ENCODE data around the gene TMEM178B.
"Not testable (repeated sequence)": the region's sequence is repeated elsewhere in the genome, so short reads cannot be mapped to it uniquely, and the experiment has no call there.

Gene TMEM178B

DNA sequence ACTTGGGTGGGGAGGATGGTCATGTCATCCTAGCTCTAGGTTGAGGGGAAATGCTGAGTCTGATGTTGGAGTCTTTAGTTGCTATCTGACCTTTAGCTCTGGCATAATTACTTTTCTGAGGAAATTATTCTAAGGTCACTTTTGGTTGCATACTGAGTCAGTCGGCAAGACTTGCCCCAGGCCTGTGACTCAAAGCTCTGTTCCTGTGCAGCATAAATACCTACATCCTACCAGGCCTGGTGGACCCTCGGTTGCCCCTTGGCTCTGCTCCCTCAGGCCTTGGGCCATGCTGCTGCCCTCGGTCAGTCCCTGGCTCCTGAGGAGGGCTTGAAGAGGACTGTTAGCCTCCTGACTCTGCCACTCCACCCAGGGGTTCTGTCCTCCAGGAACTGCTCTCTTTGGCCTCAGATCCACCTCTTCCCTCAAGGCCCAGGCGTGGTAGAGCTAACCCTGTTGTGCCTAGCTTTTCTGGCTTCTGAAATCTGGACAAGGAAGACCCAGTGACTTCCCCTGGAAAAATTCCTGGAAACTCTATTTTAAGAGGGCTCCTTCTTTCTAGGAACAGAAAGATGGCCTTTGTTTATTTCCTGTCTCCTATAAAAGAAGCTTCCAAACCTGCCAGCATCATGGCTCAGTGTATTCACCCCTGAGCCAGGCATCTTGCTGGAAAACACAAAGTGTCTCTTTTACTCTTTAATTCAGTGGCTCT, 71.2 kb downstream of the TMEM178B start:
- no peak for DNase-seq

DNA sequence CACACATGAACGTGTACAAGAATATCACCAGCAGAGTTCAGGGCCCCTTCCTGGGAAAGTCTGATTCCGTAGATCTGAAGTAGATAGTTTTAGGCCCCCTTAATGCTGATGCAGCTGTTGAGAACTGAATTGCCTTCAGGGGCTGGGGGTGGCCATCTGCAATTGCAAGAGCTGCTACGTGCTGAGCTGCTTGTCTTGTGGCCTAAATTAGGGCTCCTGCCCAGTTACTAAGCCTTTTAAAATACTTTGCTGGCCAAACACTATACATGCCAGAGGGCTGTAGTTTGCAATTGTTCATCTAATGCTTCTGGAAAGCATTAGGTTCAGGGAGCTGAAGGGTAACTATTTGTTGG, 71.7 kb downstream of the TMEM178B start:
- no peak for DNase-seq

DNA sequence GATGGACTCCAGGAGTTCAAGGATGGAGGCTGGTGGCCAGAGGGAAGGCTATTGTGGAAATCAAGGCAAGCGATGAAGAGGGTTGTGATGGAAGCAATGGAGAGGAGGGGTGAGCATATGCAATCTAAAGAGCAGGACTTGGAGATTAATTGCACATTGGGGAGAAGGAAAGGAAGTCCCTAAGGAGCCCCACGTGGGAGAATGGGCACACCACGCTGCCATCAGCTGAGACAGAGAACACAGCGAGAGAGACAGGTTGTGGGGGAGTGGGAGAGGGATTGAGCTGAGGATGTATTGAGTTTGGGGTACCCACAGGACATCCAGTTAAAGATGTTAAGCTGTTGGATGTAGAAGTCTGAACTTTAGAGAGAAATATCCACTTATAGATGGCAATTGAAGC, 73.6 kb downstream of the TMEM178B start:
- no peak for DNase-seq

DNA sequence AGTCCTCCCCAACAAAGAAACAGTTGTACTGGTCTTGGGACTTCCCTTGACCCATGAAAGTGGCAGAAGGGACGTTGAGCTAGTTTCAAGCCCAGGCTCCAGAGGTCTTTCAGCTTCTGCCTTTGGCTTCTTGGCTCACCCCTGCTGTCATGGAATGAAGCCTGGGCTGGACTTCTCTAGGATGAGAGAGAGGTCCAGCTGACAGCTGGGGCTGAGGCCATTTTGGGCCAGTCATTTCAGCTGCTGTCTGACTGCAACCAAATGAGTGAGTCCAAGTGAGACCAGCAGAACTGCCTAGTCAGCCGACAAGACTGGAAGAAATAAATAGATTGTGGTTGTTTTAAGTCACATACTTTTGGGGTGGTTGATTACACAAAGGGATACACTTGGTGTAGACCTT, 76.6 kb downstream of the TMEM178B start:
- DNase-seq = no peak

DNA sequence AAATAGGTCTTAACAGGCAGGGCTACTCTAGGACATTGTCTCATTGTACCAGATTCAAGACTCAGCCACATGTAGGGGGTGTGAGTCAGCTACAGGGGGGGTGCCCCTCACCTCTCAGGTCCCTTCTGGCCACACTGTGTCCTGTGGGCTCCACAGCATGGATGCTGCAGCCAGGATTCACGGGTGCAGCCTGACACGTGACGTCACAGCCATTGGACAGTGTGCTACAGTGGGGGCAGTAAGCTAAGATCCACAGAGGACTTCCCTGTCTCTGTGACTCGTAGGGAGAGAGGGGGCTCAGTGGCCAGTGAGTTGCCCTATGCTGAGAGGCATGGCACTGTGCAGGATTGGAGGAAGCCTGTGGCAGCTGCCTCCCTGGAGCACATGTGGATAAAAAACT, 77.9 kb downstream of the TMEM178B start:
- no peak for DNase-seq

DNA sequence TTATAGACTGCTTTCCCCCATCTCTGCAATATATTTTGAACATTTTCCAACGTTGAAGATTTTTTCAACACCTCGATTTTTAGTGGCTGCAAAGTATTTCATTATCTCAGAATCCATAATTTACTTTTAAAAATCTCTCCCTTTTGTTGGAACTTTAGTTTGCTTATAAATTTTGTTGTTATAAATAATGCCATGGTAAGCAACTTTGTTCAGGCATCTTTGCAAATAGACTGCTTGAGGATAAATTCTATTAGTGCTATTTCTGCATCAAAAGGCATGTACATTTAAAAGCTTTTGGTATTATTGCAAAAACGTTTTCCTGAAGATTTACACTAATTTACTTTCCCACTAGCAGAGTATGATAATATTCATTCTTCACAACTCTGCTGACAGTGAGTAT, 79.4 kb downstream of the TMEM178B start:
- no peak for DNase-seq

DNA sequence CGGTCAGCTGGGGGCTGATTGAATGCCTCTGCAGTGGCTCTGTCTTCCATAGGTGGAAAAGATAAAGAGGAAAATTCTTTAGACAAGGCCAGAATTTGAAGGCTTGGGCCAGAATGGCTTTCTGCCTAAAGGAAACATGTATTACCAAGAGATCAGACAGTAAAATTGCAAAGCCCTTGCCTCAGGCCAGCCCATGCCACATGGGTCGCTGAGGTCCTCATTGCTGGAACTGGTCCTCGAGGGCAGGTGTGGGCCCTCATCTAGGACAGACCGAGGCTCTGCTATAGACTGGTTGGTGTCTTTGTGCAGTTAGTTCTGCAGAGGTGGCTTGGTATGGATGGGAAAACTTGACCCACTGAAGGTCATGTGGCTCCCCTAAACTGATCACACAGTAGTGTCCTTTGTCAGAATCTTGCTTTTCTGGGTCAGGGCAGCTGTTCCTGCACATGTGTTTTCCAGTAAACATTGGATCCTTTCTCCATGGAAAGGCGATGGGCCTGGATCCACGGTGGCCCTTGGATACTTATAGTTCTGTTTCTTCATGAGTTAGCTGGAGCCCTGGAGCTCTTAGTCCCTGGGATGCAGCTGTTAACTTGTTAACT, 80.4 kb downstream of the TMEM178B start:
- DNase-seq = no peak

DNA sequence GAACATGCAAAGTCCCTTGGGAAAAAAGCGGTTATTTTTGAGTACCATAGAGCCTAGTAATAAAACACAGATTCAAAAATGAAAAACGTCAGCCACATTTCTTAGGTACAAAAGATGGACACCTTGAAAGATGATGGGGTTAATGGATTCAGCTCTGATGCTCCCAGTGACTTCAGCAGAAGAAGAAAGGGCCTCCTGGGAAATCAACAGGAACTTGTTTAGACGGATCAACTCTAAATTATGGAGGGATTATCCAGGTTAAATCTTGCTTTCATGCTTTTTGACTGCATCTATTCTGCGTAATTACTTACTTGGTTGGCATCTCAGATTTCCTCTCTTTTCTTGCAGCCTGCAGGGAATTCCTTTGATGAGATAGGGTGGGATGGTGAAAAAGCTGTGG, 82.5 kb downstream of the TMEM178B start:
- no peak for DNase-seq

DNA sequence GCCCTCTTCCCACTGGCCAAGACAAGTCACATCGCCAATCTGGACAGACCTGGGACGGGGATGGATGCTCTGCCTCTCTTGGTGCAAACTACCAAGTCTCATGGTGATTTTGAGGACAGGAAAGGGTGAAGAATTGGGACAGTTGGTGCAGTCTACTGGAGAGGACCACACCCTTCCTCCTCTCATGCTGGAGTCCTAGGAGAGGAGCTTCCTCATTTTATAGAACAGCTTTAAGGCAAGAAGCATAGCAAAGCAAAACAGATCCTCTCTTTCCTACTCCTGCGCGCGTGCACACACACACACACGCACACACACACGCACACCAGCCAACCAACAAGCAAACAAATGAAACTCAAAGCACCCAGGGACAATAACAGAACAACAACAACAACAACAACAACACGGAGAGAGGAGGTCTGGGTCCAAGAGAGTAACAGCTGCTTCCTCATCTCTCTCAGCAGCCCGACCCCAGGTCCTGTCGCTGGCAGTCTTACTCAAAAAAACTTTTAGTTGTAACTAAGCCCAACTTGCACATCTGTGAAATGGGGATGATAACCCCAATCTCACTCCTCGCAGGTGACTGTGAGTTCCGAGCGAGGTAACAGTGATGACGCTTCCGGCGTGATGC, 83.4 kb downstream of the TMEM178B start:
- no peak for DNase-seq

DNA sequence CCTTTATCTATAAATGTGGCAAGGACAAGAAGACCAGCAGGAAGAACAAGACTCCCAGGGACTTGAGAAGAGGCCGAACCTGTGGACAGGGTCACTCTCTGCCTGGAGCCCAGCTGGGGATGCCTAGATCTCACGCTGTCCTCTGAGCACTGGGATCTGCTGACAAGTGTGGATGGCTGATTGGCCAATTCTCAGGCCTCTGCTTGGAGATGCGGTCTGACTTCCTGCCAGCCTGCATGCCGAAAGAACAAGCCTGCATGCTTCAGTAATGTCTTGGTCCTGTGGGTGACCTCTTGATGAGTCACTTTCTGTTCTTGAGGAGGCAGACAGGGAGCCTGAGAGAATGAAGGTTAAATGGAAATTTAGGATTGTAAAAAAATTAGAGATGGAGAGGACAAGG, 84.7 kb downstream of the TMEM178B start:
- DNase-seq = no peak

DNA sequence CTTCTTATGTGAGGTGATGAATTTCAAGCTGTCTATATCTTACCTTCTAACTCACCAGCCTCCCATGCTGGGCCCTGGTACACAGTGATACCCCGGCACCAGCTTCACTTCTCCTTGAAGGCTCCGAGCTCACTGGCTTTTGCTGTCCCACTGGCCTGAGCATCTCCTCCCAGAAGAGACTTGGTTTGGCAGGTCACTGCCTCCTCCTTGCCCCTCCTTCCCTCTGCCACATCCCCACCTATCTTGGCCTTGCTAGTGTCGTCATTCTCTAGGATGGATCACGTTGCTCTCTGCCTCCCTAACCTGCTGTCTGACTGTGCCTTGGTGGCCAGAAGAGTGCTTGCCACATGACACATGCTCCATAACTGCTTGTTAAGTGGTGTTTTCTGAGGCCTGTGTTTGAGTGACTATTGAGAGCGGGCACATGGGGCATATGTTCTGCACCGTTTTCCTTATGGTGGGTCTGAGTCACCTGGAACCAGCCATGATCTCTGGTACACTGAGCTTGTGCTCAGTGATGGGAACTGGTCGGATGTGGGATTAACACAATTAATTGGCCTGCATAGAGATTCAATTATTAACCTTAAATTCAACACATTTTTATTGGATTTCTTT, 86.5 kb downstream of the TMEM178B start:
- DNase-seq = no peak

DNA sequence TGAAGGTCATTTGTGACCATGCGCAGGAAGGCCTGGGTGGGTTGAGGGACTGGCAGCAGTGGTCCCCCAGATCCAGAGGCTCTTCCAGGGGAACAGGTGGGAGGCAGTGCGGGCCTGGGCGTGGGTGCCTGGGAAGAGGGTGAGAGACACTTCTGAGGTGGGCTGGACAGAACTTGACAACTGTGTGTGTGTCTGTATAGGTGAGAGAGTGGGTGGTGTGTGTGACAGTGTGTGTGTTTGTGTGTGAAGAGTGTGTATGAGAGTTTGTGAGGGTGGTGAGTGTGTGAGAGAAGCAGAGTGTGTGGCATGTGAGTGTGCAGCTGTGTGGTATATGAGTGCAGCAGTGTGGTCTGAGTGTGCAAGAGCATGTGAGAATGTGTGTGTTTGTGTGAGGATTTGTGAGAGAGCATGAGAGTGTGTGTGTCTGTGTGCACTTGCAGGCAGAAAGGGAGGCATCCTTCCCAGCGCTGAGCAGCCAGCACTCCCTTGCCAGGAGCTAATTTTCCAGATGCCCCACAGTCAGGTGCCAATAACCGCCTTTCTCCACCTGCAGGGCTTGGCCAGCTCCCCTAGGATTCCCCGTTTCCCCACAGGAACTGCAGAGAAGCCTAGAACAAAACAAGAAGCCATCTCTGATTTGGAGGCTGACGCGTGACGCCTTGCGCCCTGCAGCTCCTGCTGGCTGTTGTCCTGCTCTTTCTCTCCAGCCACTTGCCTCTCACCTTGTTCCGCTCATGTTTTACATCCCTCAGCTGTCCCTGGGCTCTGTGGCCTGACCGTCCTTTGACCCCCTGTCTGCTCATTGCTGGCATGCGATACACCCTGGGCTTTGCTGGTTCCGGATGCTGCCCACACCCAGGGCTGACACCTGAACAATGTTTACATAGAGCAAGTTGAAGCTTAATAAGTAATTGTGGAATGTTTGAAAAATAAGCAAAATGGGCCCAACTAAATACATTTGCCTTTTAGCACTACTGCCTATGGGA, 88.0 kb downstream of the TMEM178B start:
- DNase-seq = no peak

DNA sequence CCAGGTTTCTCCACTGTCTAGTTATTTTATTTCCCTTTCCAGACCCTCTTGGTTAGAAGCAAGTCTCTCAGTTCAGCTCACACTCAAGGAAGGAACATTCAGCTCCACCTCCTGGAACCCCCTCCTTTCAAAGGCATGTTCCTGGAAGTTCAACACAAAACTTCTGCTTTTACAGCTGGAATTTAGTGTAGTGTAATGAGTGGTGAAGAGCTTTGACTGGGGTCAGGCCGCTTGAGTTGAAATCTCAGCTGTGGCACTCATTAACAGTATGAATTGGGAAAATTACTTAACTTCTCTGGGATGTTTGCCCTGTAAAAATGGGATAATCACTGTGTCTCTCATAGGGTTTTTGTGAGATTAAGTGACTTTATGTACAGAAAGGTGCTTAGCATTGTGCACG, 91.7 kb downstream of the TMEM178B start:
- DNase-seq = no peak

DNA sequence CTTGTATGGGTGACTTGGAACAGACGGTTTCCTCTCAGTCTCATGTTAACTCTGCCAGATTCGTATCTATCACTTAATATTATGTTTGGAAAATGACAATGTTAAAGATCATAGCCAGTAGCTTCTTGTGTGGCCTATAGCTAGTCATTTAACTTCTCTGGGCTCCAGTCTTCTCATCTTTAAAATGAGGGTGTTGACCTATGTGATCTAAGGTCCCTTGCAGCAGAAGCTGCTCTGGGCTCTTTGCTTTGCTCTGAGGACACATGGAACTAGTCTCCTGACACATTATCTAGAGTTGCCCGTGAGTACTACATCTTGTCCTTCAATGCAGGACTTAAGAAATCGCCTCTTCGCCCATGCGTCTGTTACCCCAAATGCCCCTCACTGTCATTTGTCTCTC, 93.1 kb downstream of the TMEM178B start:
- no peak for DNase-seq

DNA sequence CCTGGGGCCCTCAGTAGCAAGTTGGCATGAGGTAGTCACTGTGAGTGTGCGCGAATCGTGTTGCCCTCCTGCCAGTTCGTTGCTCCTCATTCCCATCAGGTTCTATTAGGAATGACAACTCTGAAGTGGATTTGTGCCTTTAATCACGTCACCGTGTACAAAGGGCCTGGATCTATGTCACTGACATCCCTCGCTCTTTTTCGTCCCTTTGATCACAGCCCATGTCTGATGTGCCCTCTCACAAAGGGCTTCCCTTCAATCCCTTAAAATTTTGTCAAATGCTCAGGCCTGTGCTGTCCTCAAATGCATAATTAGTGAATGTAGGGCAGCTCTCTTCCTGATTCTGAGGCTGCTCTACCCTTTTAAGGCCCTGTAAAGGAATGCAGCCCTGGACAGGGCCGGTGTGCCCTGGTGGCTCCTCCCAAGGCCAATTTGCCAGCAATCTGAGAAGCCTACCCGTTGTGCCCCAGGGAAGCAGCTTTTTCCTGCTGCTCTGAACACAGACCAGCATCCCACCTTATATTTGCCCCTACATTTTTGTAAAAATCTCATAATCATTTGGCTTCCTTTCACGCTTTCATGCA, 93.6 kb downstream of the TMEM178B start:
- no peak for DNase-seq

DNA sequence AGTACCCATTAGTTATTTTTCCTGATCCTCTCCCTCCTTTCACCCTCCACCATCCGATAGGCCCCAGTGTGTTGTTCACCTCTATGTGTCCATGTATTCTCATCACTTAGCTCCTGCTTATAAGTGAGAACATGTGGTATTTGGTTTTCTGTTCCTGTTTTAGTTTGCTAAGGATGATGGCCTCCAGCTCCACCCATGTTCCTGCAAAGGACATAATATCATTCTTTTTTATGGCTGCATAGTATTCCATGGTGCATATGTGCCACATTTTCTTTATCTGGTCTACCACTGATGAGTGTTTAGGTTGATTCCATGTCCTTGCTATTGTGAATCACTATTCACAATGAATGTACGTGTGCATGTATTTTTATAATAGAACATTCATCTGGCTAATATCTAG, 95.3 kb downstream of the TMEM178B start:
- not testable (repeated sequence) for DNase-seq

DNA sequence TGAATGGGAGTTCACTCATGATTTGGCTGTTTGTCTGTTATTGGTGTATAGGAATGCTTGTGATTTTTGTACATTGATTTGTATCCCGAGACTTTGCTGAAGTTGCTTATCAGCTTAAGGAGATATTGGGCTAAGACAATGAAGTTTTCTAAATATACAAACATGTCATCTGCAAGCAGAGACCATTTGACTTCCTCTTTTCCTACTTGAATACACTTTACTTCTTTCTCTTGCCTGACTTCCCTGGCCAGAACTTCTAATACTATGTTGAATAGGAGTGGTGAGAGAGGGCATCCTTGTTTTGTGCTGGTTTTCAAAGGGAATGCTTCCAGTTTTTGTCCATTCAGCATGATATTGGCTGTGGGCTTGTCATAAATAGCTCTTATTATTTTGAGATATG, 101.9 kb downstream of the TMEM178B start:
- not testable (repeated sequence) for DNase-seq

DNA sequence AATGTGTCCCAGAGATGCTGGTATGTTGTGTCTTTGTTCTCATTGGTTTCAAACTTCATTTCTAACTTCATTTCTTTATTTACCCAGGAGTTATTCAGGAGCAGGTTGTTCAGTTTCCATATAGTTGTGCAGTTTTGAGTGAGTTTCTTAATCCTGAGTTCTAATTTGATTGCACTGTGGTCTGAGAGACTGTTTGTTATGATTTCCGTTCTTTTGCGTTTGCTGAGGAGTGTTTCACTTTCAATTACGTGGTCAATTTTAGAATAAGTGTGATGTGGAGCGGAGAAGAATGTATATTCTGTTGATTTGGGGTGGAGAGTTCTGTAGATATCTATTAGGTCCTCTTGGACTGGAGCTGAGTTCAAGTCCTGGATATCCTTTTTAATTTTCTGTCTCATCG, 103.3 kb downstream of the TMEM178B start:
- not testable (repeated sequence) for DNase-seq

DNA sequence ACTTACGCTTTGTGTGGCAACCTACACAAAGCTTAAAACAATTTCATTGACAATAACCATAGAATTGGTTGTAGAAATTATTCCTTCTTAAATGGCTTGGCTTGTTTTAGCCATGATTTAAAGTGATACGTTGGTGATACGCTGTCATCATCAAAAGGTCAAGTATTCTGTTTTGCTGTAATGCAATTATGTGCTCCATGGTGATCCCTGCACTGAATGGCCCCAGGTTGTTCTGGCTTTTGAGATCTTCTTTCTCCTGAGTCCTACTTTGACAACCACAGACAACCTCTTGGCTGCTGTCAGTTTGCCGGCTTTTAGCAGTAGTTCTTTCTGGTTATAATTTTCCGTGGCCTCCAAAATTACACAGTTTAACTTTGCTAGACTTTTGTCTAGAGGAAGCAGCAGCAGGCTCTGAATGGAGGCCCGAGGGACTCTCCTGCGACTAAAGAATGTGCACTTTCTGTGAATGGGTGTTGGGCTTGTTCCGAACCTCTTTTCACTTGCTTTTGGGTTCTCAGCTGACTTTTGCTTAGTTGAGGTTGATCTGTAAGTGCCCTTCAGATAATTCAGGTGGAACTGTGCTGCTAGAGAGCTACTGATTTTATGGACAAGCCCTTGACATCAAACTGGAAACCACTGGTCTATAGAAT, 104.7 kb downstream of the TMEM178B start:
- no peak for DNase-seq

DNA sequence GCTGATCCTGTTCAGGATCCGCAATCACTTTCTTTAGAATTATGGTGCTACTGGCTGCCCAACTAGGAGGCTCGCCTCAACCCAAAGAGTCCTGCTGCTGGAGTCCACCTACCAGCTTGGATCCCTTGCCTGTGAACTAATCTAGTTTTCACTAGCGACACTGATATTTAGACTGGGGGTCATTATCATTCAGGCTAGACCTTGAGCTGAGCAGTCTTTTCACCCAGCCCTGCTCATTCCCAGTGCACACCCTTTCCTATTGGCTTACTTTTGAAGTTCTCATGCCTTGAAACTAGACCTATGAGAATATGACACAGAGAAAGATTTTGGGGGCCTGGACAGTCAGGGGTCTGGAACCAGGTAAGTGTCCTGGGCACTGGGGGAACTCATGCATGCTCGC, 107.9 kb downstream of the TMEM178B start:
- DNase-seq = no peak

DNA sequence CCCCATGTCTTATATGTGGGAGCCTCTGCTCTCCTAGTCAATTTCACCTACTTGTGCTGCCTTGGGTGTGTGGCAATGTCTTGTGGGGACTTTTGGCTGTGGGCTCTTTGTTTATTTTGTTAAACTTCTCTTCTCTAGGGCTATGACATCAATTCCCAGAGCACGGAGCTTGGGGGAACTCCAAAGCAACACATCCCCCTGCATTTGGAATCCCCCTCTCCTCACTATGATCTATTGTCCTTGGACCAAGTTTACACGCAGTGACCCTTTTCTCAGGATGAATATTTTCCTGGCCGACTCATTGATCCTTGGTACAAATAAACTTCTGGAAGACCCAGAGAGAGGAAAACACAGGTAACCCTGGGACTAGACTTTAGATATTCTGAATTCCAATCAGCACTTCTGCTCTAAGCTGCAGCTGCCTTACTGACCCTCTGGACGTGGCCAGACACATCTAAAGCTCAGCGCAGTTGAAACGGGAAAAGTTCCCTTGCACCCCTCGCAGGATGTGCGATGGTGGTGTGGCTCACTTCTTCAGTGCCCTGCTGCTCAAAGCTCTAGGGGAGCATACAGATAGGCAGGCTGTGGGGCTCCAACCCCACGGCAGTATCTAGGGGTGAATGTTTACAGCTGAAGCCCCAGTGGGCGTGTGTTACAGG, 110.8 kb downstream of the TMEM178B start:
- no peak for DNase-seq

Measured in NCI-H1694 (cell line).